Melanocyte of skin (primary cell): ENCODE results near the gene ZBTB11. TPM values are rescaled to one million over a fixed set of nuclear protein-coding genes. Genes with fewer than 3 reads are reported as not detected.

Source experiments
- small RNA-seq, 2 donors: library from RNA; depleted of rRNA; stranded (forward); fragments of <200 nt; gene quantifications; one replicate each; pipeline ENCODE3, GENCODE V24; 2012
- total RNA-seq, 2 donors: library from RNA; depleted of rRNA; stranded (reverse); fragments of >200 nt; gene quantifications; 2 replicates each; pipeline ENCODE4 v1.2.3, GENCODE V29; 2012

The ZBTB11 gene, protein sequence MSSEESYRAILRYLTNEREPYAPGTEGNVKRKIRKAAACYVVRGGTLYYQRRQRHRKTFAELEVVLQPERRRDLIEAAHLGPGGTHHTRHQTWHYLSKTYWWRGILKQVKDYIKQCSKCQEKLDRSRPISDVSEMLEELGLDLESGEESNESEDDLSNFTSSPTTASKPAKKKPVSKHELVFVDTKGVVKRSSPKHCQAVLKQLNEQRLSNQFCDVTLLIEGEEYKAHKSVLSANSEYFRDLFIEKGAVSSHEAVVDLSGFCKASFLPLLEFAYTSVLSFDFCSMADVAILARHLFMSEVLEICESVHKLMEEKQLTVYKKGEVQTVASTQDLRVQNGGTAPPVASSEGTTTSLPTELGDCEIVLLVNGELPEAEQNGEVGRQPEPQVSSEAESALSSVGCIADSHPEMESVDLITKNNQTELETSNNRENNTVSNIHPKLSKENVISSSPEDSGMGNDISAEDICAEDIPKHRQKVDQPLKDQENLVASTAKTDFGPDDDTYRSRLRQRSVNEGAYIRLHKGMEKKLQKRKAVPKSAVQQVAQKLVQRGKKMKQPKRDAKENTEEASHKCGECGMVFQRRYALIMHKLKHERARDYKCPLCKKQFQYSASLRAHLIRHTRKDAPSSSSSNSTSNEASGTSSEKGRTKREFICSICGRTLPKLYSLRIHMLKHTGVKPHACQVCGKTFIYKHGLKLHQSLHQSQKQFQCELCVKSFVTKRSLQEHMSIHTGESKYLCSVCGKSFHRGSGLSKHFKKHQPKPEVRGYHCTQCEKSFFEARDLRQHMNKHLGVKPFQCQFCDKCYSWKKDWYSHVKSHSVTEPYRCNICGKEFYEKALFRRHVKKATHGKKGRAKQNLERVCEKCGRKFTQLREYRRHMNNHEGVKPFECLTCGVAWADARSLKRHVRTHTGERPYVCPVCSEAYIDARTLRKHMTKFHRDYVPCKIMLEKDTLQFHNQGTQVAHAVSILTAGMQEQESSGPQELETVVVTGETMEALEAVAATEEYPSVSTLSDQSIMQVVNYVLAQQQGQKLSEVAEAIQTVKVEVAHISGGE
- total RNA-seq = 10 to 100 TPM; 25.5 to 29.6 TPM

DNA sequence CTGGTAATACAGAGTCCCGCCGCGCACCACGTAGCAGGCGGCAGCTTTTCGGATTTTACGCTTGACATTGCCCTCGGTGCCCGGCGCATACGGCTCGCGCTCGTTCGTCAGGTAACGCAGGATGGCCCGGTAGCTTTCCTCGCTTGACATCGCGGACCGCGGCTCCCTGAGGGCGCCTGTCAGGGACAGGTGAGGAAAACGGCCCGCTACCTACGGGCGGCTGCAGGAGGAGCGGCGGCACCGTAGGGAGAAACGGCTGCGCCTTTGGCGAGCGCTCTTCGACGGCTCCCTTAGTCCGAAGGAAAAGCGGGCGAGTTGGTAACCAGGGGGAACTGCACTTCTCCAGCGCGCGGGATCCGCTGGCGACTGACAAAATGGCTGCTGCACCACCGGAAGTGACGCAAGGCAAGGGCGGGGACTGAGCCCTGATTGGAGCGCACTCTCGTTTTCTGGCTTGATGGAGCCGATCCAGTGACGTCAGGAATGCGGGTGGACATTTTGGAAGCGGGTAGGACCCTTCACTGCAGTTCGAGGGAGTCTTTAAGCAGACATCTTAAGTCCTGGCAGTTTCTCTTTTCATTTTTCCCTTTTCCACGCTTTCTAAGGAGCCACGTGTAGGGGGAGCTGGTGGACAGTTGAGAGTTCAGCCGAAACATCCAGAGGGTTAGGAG is at the start of gene ZBTB11:
Gene ZBTB11 (minus strand): TSS at position 368 of the 671 bp plus-strand sequence. CDS start 218 bp downstream, at position 150.

DNA sequence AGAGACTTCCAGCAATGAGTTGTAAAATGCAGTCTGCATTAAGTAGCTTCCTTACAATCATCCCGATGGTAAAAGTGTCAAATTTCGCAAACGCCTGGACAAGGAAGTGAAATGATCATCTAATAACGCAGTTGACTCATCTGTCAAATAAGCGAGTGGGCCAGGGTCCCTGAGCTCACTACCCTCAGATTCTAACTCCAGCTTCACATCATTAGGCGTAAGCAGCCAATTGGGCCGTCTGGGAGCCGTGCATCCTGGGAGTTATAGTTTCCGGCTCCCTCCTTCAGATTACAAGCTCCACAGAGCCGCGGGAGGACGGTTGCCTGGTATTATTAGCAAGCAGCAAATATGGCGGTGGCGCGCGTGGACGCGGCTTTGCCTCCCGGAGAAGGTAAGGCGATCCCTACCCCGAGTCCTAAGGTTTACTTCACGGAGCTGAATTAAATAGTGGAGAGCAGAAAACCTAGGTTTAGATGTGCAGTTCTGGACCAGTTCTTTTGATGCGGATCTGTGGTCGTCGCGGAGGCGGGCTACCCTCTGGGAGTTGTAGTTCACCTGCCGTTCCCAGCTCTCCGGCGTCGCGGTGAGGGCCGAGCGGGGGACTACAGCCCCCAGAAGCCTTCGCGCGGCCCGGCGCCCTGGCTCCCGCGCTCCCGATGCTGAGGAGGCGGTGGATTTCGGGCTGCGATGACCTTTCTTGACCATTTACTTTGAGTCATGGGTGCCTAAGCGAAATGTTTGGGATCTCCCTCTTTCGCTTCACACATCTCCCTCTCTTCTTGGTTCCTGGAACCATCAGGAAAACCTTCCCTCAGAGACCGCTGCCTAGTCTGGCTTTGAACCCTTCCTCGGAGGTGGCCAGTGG is 47.6 kb upstream of the ZBTB11 start, which contains the start of gene CEP97:
Gene CEP97 (plus strand): TSS at position 286 of the 865 bp plus-strand sequence. CDS start 63 bp downstream, at position 349.

Small RNAs within 50 kb of the gene (small RNA-seq; reads per million reads assigned to genes)
- gene RF00019 (0 reads per million in 2 donors), gene RNU6-1256P (0 reads per million in 2 donors), gene RNY1P12 (0 to 0.13 reads per million in 2 donors)

Other genes with a start within 250 kb of the ZBTB11 start
- gene SENP7, start 163.9 kb downstream of the ZBTB11 start, total RNA-seq = 10 to 100 TPM in 1 of 2 donors, 1 to 10 TPM in 1; 8.3 to 11.7 TPM
- gene TRMT10C, start 115.3 kb downstream of the ZBTB11 start, total RNA-seq = 10 to 100 TPM; 36.5 to 52.3 TPM
- 10 to 100 TPM; 59.9 to 65.6 TPM for gene PCNP, start 103.0 kb downstream of the ZBTB11 start, total RNA-seq
- gene RPL24, start 9.6 kb upstream of the ZBTB11 start, total RNA-seq = 1,000 to 10,000 TPM in 1 of 2 donors, 100 to 1,000 TPM in 1; 588 to 1,284 TPM
- 10 to 100 TPM; 27.3 to 29.3 TPM for gene CEP97, start 47.5 kb upstream of the ZBTB11 start, total RNA-seq
- 10 to 100 TPM in 1 of 2 donors, 1 to 10 TPM in 1; 9.6 to 15.7 TPM for gene NXPE3, start 102.1 kb upstream of the ZBTB11 start, total RNA-seq
- gene NFKBIZ, start 172.4 kb upstream of the ZBTB11 start, total RNA-seq = 100 to 1,000 TPM; 147 to 211 TPM